Testis (tissue), 2 donors: ENCODE measurements around the gene GPR78.

Experiments
- POLR2A ChIP-seq: fragments of 450-650 bp; IDR thresholded peaks from one replicate; pipeline ENCODE4 v1.6.1; 2017; ENCODE audit warnings: antibody characterized with exemption, mild to moderate bottlenecking, moderate library complexity
- TF ChIP-seq, protein P1 (sequence below), 3 experiments: fragments of 450-650 bp in 2 of 3; fragments of 200-600 bp in 1 of 3; sonication (generic) in 1 of 3; IDR thresholded peaks; one replicate each; pipeline ENCODE4 v1.5.1; 2016 to 2019; ENCODE audit warnings: antibody characterized with exemption in 3 of 3, mild to moderate bottlenecking in 2 of 3, moderate library complexity in 1 of 3

DNA sequence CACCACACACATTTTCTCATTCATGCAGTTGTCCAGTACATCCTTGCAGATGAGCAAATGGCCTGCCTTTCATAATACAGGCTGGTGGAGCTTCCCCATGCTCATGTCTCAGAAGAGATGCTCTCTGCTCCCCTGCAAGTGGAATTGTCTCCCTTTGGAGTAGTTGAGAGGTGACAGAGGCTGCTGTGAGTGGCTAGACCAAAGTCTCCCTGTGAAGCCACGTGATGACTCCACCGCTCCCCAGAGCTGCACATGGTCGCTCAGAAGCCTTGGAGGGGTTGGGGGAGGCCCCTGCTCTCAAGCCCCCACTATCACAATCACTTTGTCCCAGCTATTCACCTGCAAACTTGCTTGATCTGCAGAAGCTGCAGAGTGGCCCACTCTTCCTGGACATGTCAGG, 1.5 kb upstream of the GPR78 start:
- TF ChIP-seq, protein P1, sequence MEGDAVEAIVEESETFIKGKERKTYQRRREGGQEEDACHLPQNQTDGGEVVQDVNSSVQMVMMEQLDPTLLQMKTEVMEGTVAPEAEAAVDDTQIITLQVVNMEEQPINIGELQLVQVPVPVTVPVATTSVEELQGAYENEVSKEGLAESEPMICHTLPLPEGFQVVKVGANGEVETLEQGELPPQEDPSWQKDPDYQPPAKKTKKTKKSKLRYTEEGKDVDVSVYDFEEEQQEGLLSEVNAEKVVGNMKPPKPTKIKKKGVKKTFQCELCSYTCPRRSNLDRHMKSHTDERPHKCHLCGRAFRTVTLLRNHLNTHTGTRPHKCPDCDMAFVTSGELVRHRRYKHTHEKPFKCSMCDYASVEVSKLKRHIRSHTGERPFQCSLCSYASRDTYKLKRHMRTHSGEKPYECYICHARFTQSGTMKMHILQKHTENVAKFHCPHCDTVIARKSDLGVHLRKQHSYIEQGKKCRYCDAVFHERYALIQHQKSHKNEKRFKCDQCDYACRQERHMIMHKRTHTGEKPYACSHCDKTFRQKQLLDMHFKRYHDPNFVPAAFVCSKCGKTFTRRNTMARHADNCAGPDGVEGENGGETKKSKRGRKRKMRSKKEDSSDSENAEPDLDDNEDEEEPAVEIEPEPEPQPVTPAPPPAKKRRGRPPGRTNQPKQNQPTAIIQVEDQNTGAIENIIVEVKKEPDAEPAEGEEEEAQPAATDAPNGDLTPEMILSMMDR (IDR thresholded peaks at IDR 0.05) = no peak
- no peak for TF ChIP-seq POLR2A
